T-helper 1 cell treated with Interleukin-12 subunit alpha and Interleukin-12 subunit beta and Interleukin-4 antibody, amounts not matched to agents 30 ng/mL and 1 ng/mL, for 36 hours (primary cell): ENCODE results near the gene SORCS2. TPM values are rescaled to one million over a fixed set of nuclear protein-coding genes. Genes with fewer than 3 reads are reported as not detected.
"Not testable (repeated sequence)": the region's sequence is repeated elsewhere in the genome, so short reads cannot be mapped to it uniquely, and the experiment has no call there.

Source experiments
- intact Hi-C: fragments of 100-400 bp; cut with micrococcal nuclease; formaldehyde crosslinking; loops from one replicate; pipeline ENCODE4 v1.15.1; 2024
- total RNA-seq: library from RNA; stranded (reverse); gene quantifications from 2 replicates; pipeline ENCODE4 v1.2.3, GENCODE V29; 2022

SORCS2 gene
- total RNA-seq, 1 donor from 2014 or later = not detected

DNA sequence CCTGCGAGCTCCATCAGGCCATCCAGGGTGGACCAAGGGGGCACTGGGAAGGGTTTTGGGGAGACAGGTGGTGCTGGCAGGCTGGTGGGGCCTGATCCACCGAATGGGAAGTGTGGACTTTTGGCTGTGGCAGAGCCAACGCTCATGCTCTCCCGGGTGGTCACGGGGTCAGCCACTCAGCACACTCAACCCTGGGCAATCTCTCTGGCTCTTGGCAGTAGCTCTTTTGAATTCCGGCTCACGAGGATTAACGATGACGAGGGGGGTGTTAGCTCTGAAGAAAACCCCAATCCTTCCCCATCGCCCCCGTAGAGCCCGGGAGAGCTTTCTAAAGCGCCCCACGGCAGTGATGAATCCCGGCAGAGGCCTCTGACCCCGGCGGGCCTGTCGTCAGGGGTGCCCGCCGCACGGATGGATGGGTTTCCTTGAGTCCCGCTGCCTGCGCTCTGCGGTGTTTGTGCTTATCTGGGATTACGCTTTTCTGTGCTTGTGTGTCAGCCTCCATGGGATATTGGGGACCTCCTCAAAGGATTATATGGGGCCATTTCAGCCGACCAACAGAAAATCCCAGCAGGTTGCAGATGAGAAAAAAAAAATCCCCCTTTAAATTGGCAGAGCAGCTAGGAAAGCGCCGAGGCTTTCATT is 399.2 kb downstream of the SORCS2 start:
- intact Hi-C loops = no loop called here

GRCh38 chr4:7593646-7594412 is 401.5 kb downstream of the SORCS2 start:
- intact Hi-C loops = no loop called here

DNA sequence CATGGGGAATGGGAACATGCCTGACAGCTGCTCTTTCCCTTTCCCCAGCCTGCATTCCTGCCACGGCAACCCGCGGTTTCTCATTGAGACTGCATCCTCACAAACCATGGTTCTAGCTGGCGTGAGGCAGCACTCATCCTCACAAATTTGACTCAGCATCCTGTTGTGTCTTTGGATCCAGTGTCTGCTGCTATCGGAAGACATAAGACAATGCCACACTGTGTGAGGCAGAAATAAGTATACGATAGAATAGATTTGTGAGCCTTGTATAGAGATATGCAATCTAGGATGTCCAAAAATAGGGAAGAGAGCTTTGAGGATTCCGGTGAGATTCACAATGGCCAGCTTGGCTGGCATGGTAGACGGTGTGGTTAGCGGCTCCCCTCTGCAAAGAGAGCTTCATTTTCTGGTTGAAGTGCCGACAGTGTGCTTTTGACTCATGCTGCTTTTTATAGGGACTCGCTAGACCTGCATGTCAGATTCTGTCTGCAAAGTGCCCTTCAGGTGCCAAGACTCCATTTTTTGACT is 403.7 kb downstream of the SORCS2 start:
- intact Hi-C loops = no loop called here

DNA sequence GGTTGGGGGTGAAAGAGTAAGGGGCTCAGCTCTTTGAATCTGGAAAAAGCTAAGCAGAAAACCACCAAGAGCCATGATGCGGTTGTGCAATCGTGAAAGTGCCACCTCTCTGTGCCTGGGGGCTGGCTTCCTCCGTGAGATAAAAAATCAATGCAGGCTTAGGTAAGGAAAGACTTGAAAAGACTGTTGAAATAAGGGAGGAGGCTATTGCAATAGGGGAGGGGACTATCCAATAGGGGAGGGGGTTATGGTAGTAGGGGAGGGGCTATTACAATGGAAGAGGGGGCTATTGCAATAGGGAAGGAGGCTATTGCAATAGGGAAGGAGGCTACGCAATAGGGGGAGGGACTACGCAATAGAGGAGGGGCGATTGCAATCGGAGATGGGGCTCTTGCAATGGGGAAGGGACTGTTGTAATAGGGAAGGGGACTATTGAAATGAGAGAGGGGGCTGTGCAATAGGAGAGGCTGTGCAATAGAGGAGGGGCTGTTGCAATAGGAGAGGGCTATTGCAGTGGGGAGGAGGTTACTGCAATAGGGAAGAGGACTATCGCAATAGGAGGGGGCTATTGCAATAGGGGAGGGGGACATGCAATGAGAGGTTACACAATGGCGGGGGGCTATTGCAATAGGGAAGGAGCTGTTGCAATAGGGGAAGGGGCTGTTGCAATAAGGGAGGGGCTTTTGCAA is 404.7 kb downstream of the SORCS2 start:
- intact Hi-C loops = no loop called here

GRCh38 chr4:7598939-7599790 is 406.8 kb downstream of the SORCS2 start:
- intact Hi-C loops = no loop called here

- intact Hi-C loops = no loop called here
Measured at GRCh38 chr4:7600247-7600646, 407.9 kb downstream of the SORCS2 start.

- intact Hi-C loops = not testable (repeated sequence)
Measured at GRCh38 chr4:7602166-7602565, 409.8 kb downstream of the SORCS2 start.

DNA sequence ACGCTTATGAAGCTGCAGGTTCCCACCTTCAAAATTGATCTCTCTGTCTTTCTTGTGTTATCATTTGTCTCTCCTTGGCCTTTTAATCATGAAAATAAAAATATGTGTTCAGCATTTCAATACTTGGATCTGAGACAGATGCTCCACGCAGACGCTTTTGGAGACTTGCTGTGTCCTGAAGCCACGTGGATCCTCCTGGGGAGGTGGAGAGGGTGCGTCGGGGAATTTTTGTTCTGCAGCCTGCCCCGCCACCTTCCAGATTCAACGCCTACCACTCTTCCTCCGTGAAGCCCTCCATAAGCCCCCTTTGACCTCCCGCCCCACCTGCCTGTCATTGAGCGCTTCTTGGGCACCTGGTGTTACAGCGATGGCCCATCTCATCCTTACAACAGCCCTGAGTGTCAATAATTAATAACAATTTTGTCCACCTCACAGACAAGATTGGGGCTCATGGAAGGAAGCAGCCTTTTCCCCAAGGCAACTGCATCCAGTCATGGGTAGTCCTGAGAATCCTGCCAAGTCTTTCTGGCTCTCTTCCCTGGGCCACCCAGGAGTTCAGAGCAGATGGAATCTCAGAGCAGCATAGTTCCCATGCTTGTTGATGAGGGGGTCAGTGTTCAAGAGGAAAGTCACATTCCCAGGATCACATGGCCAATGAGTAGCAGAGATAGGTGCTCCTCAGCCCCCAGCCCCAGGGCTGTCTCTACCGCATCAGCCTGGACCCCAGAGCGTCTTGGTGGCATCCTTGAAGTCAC is 415.0 kb downstream of the SORCS2 start:
- intact Hi-C loops = no loop called here

DNA sequence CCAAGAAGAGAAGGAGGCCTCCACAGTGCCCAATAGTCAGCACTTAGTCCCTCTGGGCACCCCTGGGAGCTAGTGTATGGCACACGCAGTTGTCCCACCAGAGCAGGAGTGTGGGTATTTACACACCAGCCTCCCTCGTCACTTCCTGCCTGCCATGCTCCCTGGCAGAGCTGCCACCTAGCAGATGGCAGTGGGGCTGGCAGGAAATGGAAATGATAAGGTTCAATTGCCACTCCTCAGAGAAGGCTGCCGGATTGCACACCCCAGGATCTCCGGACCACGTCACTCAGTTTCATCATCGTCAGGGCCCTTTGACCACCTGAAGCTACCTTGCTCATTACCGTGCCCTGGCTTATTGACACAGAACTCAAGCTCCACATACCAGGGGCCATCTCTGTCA is 415.7 kb downstream of the SORCS2 start:
- intact Hi-C loops = no loop called here

- intact Hi-C loops = no loop called here
Measured at GRCh38 chr4:7609316-7609715, 417.0 kb downstream of the SORCS2 start.

DNA sequence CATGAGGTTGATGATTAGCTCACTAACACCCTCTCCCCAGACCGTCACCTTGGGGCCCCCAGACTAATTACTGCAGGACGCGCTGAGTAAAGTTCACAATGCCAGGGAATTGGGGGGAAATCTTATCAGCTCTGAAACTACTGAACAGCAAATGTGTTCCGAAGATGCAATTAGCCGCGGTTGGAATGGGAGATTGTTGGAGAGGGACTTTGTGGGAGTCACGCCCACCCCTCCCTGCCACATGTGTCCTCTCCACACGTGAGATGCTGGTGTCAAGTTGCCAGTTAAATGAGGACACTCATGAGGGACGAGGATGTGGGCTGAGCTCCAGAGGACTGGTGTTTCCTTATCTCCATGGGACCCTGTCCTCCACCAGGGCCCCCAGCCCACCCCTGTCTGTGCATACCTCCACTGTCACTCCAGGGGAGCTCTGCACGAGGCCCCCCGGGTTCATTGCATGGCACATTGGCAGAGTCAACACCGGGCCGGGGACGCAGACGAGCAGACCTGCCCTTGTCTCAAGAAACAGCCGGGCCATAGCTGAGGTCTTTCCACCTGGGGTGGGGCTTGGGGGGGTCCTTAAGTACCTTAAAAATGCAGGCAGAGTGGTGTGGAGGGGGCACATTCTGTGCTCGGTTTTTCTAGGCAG is 417.8 kb downstream of the SORCS2 start:
- intact Hi-C loops = no loop called here

DNA sequence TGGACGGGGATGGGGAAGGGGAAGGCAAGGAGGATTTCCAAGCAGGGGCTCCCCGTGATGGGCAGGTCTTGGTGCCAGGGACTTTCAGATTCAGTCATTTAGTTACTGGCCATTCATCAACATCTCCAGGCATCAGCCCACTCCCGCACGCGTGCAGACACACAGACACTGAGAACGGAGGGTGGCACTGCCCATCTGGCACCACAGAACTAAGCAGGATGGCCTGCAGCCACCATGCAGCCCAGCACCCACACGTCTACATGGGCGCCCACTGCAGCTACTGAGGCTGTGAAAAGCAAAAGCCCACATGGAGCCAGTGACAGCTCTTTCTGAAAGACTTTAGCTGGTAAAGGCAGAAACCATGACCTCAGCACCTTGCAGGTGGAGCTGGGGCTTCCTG is 418.5 kb downstream of the SORCS2 start:
- intact Hi-C loops = no loop called here

DNA sequence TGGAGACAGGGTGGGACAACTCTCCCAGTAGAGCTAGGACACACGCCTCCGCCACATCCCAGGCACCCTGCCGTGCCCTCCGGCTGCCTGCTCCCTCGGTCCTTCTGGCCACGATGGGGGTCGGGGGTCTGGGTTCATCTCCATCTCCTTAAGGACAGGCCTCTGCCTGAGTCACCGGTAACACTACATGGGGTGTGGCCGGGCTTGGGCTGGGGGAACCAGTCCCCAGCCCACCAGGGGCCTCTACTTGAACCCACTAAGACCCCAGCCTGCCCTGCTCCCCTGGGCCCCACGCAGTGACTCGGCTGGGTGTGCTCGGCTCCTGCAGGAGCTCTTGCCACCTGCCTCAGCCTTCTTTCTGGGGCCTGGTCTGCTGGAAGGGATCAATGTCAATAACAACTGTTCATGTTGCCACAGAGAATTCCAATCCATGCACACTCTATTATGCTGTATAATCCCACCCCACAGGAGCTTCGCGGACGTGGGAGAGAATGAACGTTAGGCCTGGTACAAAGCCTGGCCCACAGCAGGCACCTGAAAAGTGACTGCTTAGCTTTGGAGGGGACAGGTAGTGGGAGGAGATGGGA is 420.1 kb downstream of the SORCS2 start:
- intact Hi-C loops = no loop called here

GRCh38 chr4:7614350-7614949 is 422.1 kb downstream of the SORCS2 start:
- intact Hi-C loops = no loop called here

DNA sequence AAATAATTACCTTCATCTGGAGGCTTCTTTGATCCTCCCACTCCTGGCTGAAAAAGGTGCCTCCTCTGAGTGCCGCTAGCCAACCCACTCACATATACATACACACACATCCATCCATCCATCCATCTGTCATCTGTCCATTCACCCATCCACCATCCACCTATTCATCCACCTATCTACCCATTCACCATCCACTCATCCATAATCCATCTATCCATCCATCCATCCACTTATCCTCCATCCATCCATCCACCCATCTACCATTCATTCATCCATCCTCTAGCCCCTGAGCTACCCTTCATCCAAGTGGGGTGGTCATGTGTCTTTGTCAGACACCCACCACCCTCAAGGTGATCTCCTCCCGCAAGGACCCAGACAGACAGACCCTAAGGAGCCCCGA is 423.9 kb downstream of the SORCS2 start:
- intact Hi-C loops = no loop called here

- intact Hi-C loops = no loop called here
Measured at GRCh38 chr4:7618361-7618760, 426.0 kb downstream of the SORCS2 start.

GRCh38 chr4:7620086-7620813 is 427.9 kb downstream of the SORCS2 start:
- intact Hi-C loops = no loop called here

- intact Hi-C loops = no loop called here
Measured at GRCh38 chr4:7620814-7621176, 428.5 kb downstream of the SORCS2 start.
